Caki2 (cell line): ENCODE data around the gene CA5A. TPM values are rescaled to one million over a fixed set of nuclear protein-coding genes. Genes with fewer than 3 reads are reported as not detected.

ENCODE experiments used
- DNase-seq: peaks from one replicate; pipeline ENCODE4 v3.0.0-alpha.2; 2015; ENCODE audit warnings: low read depth
- in situ Hi-C: cut with HindIII; loops from 2 replicates; pipeline ENCODE4 v1.10.0; 2016; ENCODE audit warnings: low sequenced_read_pairs, low pct_unique_long_range_greater_than_20kb, mixed read lengths
- total RNA-seq: library from RNA; depleted of rRNA; stranded (reverse); fragments of >200 nt; shearing (Covaris generic); gene quantifications from 2 replicates; pipeline ENCODE4 v1.2.3, GENCODE V29; 2014; ENCODE audit warnings: low replicate concordance

CA5A gene
- total RNA-seq, 1 experiment from 2014 or later, result not detected

DNA sequence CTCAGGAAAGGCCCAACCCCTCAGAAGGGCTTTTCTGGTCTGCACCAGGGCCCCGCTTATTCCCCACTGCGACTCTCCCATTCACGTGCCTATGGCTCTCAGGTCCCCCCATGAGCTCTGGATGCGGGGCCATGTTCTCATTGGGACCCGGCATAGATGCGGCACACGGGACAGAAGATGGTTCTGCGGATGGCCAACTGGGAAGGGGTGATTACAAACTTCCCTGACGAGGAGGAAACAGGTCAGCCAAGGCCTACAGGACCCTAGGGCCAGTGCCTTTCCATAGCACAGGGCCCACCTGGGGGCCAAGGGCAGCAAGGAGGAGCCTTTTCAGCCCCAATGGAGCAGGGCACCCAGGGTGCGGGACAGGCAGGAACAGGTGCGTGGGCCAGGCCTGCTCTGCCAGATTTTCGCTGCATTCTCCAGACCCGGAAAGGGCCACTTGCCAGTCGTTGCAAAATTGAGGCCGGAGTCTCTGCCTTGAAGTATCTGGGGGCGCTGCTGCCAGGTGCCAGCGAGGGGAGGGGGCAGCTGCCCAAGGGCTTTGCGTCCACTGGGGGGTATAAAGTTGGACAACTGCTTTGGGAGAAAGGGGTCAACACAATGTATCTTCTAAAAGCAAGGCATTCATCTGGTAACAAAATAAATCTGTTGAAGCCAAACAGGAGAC, 87.5 kb downstream of the CA5A start:
- no peak for DNase-seq
- in situ Hi-C loops, result no loop called here

DNA sequence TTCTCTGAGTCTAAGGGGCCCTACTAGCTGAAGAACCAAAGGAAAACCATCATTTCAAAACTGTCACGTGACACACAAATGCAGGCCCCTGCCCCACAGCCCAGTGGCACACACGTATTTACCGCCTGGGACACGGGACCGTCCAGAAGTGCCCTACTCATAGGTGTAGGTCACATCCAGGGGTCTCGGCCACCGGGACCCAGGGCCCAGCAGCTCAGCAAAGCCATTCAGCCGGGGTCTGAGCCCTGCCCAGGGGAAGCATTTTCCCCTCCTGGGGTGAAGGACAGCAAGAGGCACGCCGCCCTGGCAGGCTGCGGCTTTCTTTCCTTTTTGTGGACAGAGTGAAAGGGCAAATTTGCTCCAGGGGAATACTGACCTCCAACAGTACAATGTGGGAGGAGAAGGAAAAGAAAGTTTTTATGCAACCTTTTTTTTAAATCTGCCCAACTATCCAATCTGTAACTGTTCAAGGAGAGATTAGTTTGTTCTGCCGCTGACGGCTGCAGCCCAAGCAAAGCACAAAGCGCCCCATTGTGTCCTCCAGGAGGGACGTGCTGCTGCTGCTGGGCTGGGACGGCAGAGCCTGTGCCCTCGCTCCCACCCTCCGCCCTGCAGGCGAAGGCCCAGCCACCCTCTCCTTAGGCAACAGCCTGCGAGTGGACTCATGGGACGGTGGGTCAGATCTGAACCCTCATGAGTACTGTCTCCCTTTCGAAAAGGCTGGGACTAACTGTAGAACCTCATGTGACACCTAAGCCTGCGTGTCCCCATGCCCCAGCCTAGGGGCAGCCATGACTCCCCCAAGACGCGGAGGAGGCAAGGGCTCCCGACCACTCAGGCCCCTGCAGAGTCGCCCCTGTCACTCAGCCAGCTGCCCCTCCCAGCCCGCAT, 88.3 kb downstream of the CA5A start:
- in situ Hi-C loops, result no loop called here

GRCh38 chr16:87847467-87847784, 88.9 kb downstream of the CA5A start:
- no peak for DNase-seq
- in situ Hi-C loops, result no loop called here

More for the DNA sequence above, 88.3 kb downstream of the CA5A start:
- no peak for DNase-seq

DNA sequence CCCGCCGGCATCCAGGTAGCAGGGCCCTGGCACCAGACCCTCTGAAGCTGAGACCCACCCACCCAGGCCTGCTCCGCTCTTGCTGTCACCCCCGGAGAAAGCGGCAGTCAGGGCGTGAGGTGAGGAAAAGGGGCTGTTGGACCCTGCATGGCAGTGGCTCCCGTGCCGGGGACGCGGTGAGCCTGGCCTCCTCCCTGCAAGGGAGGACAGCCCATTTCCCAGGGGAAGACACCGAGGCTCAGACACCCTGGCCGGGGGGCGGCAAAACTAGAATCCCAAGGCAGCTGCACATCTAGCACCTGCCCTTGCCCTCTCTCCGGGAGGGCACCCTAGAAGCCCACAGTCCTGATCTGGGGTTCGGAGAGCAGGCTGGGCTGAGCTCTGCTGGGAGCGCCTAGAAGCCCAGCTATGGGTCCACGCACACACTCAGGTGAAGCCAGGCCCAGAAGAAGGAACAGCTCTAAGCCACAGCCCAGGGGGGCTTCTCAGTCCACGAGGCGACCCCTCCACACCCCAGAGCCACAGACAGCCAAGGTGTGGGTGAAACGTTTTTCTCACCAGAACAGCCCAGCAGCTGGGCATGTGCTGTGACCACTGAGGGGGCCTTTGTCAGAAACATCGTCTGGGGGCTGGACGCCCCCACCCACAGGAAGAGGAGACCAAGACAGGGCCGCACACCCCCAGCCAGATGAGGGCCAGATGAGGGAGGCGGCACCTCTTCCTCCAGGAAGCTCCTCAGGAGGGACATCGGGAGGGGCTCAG, 89.4 kb downstream of the CA5A start:
- DNase-seq, result no peak
- in situ Hi-C loops, result no loop called here

DNA sequence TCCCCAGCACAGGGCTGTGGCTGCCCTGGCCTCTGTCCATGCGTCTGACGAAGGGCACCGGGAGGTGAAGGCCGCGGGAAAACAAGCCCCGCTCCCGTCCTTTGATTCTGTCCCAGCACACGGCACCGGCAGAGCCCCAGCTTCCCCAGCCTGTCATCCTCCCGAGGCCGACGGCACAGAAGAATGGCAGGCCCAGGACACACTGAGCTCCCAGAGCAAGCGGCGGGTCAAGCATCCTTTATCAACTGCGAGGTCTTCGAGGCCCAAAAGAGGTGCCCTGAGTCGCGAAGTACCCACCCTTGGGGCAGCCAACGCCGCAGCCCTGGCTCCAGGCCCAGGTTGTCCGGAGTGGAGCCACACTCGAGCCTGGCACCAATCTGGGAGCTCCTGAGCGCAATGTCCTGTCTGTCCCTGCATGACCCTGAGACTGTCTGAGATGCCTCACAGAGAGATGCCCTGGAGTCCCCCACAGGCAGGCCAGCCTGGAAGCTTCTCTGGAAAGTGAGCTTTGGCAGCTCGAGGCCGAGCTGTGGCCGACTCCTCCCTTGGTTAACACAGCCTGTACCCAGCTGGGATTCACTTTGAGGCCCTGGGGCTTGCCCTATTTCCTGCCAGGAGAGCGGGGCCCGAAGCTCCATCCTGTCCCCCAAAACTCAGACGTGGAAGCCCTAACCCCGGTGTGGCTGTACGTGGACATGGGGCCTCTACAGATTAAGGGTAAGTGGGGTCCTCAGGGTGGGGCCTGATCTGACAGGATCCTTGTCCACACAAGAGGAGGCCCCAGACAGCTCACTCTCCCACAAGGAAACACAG, 90.3 kb downstream of the CA5A start:
- no peak for DNase-seq
- in situ Hi-C loops, result no loop called here

DNA sequence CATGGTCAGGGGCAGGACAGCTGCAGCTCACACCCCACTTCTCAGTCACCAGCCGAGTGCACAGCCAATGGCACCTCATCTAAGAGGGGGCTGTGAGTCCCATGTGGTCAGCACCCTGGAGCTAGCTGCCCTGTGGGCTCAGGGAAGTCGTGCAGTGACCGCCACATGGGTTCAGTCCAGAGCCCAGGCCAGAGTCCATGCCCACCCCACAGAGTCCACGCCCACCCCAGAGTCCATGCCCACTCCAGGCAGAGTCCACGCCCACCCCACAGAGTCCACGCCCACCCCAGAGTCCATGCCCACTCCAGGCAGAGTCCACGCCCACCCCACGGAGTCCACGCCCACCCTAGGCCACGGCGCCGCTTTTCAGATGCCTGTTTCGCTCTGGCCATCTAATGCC, 91.1 kb downstream of the CA5A start:
- in situ Hi-C loops, result no loop called here
- DNase-seq, result no peak

DNA sequence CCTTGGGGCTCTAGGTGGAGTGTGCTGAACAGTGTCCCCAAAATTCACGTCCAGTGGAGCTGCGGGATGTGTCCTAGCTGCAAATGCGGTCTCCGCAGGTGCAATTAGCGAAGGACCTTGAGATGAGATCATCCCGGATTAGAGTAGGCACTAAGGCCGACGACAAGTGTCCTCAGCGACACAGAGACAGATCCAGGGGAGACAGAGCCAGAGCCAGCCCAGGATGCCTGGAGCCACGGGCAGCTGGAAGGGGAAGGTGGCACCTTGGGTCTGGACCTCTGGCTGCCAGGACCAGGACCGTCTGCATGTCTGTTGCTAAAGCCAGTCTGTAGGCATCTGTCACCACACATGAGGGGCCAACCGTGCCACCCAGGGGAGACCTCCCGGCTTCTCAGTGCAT, 91.5 kb downstream of the CA5A start:
- in situ Hi-C loops, result no loop called here
- DNase-seq, result no peak

DNA sequence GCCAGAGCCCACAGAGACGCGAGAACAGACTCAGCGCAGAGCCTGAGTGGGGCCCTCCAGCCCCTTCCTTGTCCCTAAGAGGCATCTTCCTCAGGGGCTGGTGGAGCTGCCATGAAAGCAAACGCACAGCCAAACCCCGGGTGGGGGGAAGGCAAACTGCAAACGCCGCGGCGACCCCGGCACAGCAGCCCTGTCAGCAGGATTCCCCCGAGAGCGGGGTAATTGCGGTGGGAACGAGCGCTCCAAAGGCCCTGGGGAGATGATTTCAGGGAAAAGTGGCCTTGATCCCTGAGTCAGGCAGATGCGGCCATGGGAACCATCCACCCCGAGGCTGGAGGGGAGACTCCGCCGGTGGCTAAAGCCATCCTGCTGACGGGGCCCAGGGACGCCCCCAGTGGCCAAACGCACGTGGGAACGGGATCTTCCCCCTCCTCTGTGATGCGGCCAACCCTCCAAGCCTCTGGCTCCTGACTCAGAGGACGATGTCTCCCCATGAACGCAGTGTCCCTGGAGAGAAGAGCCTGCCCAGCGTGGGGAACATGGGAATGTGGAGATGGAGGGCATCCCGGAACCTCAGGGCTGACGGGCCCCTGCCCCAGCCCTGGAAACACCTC, 92.1 kb downstream of the CA5A start:
- in situ Hi-C loops, result no loop called here
- DNase-seq, result no peak

DNA sequence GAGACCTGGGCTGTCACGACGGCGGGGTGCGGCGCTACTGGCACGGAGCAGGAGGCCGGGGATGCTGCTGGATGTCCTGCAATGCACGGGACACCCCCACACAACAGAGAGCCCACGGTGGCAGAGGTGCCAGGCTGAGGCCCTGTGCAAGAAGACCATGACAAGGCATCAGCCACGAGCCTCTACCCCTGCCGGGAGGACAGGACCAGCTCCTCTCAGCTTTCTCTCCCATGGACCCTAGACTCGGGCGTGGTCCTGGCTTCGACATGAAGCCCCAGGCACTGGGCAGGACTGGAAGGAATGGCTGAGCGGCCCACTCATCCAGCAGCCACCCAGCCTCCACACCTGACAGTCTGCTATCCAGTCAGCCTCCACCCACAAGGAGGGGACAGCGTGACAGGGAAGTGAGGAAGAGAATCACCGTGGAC, 92.6 kb downstream of the CA5A start:
- in situ Hi-C loops, result no loop called here
- no peak for DNase-seq

- no peak for DNase-seq
- in situ Hi-C loops, result no loop called here
These were observed 94.0 kb downstream of the CA5A start for GRCh38 chr16:87842209-87842869.

DNA sequence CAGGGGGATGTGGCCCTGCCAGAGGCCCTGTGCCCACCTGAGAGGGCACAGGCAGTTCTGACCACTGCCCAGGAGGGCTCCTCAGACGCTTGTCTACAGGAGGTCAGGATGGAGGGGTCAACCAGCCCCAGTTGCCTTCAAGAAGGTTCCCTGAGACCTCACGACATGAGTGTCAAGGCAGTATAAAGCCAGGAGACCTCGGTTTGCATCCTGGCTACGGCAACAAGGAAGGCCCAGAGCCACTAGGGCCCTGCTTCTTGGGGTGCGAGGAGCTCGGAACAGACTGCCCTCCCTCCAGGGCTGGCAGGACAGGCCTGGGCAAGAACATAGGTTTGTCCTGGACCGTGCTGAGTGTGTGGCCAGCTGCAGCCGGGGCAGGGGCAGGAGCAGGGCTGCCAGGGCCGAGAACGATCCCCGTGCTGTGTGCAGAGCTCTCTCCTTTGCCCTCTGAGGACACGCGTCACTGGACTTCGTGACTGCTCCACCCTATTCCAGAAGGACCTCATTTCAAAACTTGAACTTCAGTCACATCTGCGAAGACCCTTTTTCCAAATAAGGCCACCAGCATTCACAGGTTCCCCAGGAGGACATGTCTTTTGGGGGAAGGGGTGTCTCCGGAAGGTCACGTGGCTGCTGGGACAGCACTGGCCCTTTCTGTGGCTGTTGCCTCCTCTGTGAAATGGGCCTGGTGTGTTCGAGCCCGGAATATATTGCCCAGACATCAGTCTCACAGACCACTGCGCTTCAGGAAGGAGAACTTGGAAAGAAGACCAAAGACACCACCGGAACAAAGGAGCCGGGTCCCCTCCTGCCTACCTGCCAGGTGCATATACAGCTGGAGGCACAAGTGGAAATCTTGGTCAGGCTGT, 94.8 kb downstream of the CA5A start:
- DNase-seq, result no peak
- in situ Hi-C loops, result no loop called here

- in situ Hi-C loops, result no loop called here
- no peak for DNase-seq
These were observed 95.9 kb downstream of the CA5A start for GRCh38 chr16:87840271-87840978.

DNA sequence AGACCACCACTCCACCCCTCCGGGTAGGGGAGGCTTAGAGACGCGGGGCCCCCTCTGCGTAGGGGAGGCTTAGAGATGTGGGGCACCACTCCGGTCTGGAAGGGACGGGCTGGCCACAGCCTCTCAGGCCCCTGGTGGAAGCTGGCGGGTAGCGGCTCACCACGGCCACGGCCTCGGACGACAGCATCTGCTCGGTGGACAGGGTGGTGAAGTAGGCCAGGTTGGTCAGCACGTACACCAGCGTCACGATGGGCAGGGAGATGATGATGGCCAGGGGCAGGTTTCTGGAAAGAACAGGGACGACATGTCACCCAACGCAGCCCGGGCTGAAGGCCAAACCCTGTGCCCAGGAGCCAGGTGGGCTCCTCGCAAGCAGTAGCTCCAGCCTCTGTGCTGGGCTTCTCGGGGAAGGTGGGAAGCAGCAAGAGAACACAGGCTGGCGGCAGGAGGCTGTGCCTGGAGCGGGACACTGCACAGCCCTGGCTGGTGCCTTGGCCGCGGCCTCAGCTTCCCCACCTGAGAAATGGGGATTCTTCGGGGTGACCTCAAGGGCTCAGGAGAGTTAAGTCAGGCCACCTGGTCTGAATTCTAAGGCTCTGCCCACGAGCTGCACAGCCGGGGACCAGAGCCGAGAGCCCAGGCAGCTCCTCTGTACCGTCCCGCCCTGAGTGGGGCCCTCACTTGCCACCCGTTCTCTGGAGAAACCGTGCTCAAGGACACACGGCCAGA, 96.6 kb downstream of the CA5A start:
- in situ Hi-C loops, result no loop called here
- no peak for DNase-seq

- in situ Hi-C loops, result no loop called here
These were observed 97.4 kb downstream of the CA5A start for GRCh38 chr16:87838643-87839541.

More at GRCh38 chr16:87838643-87839541, 97.4 kb downstream of the CA5A start:
- no peak for DNase-seq
